A549 treated with CORT108297 at 1 μM for 4 hours (cell line): ENCODE results near the gene PBX1. TPM values are rescaled to one million over a fixed set of nuclear protein-coding genes. Genes with fewer than 3 reads are reported as not detected.

Source experiments
- total RNA-seq: library from RNA; stranded (reverse); fragments of 200-300 nt; extraction: Qiagen RNA extraction; gene quantifications from 5 replicates; pipeline ENCODE4 v1.2.3, GENCODE V29; 2022

PBX1 gene
- total RNA-seq = 15.0 to 24.3 TPM (median 22.6 TPM) in 5 replicates

GRCh38 chr1:164558461-164559341 is at the start of gene PBX1:
Gene PBX1 (plus strand): TSS chr1:164559184.

